Activated CD4-positive, alpha-beta T cell treated with anti-CD3 and anti-CD28 coated beads for 24 hours (primary cell): ENCODE results near the gene ERC2.

ENCODE experiments used
- DNase-seq, 2 donors: peaks; one replicate each; pipeline ENCODE4 v3.0.0-alpha.2; 2020; ENCODE audit warnings: low read depth in 2 of 2

ERC2 gene

DNA sequence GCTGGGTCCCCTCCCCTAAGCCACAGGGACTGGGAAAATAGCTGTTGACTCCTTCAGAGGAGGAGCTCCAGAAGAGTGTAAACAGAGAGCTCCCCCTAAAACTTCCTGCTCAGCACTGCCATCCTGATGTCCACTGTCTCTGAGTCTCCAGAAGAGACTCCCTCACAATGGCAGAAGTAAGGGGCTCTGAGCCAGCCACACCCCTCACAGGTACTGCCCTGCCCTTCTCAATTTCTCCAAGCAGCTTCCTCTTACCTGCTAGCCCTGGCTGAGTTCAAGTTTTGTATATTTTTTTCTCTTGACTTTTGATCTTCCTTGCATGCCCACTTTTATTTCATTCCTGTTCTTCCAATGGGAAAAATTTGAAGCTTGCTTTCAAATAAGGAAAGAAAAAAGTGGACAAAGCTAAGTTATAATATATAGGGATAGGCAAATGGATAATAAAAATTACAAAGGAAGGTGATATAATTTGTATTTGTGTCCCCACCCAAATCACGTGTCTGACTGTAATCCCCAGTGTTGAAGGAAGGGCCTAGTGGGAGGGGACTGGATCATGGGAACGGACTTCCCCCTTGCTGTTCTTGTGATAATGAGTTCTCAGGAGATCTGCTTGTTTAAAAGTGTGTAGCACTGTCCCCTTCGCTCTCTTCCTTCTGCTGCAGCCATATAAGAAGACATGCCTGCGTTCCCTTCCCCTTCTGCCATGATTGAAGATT is 539.0 kb downstream of the ERC2 start:
- DNase-seq, result no peak

DNA sequence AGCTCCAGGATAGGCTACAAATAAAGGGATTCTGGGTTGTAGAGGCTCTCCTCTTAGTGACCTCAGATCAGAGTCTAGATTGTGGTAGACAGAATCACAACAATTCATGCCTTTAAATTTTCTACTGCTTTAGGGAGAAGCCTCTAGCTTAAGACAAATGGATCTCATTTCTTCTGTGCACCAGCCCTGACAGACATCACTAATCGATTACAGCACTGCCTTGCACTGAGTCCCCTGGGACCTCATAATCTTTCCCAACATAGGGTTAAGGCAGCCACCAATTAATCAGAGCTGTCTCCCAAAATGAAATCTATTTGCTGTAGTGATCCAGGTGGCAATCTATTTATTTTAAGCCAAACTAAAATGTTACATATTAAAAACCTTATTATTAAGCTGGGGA is 544.6 kb downstream of the ERC2 start:
- no peak for DNase-seq

DNA sequence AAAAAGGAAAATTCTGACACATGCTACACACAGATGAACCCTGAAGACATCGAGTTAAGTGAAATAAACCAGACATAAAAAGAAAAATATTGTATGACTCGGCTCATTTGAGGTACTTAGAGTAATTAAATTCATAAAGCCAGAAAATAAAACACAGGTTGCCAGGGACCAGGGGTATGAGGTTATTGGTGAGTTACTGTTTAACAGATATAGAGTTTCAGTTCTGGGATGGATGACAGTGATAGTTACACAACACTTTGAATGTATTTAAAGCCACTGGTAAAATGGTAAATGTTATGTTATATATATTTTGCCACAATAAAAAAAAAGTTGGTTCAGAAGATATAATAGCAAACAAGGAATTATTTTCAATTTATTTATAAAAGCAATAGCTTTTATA is 545.1 kb downstream of the ERC2 start:
- no peak for DNase-seq

DNA sequence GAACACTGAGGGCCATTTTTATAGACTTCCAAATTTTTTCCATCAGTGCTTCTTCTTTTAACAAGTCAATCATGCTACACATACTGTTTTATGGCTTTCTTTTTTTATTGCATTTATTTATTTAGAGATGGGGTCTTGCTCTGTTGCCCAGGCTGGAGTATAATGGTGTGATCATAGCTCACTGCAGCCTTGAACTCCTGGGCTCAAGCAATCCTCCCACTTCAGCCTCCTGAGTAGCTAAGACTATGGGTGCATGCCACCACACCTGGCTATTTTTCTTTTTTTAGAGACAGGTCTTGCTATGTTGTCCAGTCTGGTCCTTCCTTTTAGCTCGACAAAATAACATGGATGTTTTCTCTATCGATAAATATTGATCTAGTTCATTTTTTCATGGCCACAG is 555.4 kb downstream of the ERC2 start:
- DNase-seq, result no peak

DNA sequence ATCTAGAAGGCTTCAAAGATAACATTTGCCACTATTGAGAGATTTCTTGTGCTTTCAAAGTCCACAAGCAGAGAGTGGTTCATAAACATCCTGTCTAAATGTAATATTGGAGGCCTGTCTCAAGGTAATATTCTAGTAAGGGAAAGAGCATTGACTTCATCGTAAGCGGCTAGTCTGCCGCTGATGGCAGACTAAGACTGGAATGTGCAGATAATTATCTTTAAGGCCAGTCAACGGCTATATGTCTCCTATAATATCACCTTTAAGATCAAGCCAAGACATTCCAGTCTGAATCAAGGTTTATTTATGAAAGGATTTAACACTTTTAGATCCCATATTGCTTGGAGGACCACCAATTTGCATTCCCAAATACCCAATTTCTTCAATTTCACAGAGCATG is 557.0 kb downstream of the ERC2 start:
- DNase-seq, result no peak

DNA sequence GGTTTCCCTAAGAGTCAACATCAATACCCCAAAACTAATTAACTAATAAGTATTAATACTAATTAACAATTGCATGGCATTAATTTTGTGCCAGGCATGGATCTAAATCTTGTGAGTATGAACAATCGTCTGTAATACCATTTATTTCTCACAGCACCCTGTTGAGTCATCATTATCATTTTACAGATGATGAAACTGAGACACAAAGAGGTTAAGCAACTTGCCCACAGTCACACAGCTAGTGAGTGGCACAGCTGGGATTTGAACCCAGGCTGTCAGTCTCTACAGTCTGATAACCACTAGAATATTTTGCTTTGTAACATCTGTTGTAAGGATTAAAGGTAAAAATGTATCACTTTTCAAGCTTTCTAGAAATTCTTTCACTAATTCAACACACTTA is 557.7 kb downstream of the ERC2 start:
- DNase-seq, result no peak

DNA sequence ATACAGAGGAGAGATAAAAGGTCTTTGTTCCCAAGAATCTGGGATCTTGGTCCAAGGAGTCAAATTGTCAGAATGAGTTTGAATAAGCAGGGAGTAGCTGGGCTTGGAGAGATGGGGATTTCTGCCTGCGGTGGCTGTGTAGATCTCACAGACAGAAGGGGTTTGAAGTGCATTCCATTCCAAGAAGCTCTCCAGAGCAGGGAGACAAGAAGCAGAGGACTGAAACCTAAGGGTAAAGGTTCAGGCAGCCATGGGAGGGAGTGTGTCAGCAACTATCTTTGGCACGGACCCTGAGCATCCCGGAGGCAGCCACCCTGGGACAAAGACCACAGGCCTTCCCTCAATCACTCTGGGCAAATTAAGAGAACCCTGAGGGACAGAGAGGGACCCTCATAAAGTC is 558.9 kb downstream of the ERC2 start:
- DNase-seq, result no peak

DNA sequence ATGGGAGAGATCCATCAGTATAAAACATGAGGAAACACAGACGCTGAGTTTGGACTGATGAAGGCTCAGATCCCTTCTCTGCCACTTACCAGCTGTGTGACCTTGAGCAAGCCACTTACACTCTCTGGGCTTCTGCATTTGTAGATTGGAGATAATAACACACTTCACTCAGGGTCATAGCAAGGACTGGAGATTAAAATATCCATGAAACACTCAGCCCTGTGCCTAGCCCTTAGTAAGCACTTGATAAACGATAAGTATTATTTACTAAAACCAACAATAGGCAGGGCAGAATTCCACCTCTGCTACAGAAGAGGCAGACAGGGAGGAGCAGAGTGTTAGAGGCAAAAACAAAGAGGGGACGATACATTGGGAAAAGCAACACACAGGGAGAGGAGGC is 560.7 kb downstream of the ERC2 start:
- DNase-seq, result no peak

DNA sequence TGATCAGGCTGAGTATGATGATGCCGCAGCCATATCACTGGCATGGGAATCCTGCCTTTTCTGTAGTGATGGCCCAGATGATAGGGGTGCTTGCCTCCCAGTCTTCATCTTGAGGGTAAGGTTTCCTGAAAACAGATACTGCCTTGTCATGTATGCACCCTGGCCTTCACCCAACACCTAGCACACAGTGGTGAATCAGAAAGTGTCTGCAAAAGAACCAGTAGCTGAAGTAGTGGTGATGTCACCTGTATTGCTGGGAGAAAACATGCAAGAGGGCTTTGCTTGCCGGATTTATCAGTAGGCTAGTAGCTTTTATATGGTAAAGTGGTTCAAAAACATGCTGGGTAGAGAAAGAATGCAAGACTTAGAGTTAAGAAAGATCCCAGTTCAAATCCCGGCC is 561.4 kb downstream of the ERC2 start:
- no peak for DNase-seq

DNA sequence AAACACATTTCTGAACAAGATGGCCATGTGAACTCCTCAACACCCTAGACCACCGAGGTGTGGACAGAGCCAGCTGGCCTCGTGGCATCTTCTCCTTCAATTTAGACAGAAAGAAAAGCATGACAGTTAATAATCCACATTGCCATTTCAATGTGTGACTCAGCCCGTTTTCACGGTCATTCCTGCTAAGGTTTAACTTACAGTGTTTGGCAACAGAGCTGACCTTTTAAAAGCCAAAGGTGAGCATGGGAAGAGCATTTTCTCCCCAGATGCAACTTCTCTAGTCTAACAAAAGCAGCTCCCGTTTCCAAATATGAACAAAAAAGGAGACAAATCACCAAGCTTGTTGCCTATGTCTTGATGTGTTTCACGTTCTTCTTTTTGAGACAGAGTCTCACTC is 563.6 kb downstream of the ERC2 start:
- no peak for DNase-seq

DNA sequence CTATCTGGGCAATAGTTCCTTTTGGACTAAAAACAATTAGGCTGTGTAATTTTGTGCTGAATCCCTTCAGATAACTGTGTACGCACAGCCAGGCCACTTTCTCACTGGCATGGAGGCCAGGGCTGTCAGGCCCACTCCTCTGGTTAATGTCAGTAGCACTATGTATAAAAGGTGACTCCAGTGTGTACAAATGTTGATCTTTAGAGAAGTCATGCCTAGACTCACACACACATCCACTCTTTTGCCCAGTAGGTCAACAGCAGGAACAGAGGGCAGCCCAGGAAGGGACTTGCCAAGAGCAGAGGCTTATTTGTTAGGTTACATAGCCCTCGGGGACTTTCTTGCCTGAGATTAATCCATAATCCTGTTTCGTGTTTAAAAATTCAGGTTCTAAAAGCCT is 564.6 kb downstream of the ERC2 start:
- no peak for DNase-seq

DNA sequence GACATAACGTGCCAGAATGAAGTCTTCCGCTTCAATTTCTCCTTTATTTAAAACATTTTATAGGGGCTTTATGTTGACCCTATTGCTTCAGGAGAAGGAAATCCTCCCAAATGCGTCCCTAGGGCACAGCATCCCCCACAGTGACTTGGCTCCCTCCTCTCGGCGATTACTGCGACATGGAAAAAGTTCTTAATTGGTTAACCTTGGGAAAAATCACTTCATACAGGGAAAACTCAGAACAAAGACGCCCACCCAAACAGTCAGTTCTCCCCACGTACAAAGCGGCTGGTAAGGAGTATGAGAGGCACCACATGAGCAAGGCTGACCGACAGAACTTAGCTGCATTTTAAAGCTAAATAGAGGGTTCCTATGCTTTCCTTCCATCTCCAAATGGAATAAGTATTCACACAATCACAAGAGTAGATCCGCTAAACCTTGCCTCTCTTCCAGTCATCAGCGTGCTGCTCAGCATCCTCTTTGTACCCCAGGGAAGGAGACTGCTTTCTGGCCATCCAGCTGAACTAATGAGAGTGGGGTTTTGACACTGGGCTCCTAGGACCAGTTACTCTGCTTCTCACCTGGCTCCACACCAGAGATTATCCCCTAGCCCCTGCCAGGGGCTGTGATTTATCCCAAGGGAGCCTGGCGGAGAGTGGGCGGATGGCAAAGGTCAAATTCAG is 565.9 kb downstream of the ERC2 start:
- no peak for DNase-seq

DNA sequence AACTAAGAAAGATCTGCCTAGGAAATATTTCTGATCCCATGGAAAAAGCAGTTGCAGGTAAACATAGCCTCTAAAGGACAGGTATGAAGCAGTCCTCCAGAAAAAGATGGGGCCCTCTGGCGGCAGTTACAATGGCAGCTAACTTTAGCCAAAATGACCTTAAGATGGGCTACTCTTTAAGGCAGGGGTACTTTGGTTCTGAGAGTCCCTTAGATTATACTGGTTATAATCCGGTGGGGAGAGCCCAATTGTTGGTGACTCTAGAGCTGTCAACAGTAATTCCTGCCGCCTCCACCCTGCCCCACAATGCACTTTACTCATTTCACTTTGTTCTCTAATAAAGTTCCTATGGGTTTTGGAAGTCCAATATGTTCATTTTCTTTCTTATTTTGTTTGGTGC is 568.4 kb downstream of the ERC2 start:
- no peak for DNase-seq

DNA sequence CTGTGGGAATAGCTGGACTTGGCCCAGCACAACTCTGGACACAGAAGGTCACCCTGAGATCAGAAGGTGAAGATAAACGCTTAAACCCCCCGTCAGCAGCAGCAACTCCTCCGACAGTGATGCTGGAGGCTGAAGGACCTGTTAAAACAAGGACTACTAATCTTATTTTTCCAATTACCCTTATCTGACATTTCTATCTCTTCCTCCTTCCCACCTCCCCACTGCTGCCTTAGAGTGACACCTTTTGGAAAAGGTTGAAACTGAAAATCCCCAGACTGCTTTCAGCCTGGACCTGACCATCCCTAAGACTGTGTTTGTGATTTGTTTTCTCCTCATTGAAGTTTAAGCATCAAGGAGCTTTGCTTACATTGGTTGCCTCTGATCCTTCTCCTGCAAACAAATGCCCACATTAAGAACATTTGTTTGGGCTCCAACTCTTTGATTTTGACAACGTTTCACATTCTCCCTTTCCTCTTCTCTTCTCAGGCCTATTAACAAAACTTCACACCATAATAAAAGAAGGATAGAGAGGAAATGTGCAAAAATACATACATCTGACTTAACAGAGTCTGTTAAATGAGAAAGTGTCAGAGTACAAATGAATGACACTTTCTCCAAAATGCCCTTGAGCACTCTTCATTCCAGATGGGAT is 570.6 kb downstream of the ERC2 start:
- no peak for DNase-seq

DNA sequence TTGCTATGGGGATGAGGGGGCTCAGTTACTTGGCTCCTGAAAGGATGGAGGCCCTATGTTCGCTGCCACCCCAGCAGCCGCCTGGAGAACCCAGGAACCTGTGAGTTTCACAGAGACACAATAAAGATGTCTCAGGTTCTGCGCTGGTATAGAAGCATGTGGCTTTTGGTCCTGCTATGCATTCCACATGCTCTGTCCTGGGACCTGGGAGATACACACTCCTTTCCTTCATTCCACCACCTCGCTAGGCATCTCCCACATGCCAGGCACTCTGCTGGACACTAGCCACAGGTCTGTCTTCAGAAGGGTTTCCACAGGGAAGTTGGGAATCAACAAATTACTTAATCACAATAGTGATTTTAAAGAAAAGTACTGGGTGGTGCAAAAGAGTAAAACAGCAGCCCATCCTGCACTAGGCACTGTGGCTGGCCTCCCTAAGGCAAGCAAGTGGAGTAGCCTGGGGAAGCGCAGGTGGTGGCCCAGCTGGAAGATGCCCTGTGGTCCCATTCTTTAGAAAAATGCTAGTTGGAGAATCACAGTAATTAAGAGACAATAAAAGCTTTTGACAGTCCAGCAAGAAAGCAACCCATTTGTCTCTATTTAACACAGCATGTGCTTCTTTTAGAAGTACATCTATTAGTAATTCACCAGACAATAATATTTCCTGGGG is 572.2 kb downstream of the ERC2 start:
- no peak for DNase-seq

DNA sequence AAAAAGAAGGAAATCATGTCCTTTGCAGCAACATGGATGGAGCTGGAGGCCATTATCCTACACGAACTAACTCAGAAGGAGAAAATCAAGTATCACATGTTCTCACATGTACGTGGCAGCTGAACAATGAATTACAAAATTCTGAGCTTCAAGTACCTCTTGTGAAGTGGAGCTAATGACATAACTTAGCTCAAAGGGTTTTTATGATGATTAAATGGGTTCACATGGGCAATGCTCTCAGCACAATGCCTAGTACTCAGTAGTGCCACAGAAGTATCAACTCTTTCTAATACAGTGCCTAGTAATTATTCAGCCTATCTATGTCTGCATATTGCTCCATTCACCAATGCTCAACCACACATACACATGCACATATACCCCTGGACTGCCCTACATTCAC is 573.7 kb downstream of the ERC2 start:
- no peak for DNase-seq

DNA sequence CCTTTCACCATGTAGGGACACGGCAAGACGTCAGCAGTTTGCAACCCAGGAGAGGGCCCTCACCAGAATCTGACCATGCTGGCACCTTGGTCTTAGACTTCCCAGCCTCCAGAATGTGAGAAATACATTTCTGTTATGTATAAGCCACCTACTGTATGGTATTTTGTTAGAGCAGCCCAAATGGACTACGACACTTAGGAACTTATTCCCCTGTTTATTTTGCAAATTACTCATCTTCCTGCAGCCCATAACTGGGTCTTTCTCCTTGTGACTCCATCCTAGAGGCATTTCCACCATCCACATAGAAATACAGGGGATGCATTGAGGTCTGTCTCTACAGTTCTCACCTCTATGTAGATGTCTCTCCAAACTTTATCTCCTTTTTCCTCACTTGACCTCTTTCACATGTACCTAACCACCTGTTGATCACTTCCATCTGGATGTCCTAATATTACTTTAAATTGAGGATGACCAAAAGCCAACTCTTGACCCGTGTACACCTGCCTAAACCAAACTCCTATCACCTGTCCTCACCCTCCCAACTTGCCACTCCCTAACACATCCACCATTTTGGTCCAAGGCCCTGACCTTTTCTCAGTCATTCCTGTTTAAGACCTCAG is 575.1 kb downstream of the ERC2 start:
- no peak for DNase-seq

DNA sequence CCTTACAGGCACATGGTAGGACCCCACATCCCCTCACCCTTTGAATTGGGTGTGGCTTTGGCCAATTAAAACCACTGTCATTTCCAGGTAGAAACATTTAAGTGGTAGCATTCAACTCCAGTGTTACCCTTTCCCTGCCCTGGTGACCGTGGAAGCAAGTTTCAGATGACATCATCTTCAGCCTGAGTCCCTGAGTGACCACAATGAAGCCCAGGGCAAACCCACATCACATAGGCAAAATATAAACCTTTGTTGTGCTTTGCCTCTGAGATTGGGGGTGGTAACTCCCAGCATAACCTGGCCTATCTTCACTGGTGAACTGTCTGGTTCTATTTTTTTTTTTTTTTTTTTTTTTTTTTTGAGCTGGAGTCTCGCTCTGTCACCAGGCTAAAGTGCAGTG is 577.2 kb downstream of the ERC2 start:
- DNase-seq, result no peak

DNA sequence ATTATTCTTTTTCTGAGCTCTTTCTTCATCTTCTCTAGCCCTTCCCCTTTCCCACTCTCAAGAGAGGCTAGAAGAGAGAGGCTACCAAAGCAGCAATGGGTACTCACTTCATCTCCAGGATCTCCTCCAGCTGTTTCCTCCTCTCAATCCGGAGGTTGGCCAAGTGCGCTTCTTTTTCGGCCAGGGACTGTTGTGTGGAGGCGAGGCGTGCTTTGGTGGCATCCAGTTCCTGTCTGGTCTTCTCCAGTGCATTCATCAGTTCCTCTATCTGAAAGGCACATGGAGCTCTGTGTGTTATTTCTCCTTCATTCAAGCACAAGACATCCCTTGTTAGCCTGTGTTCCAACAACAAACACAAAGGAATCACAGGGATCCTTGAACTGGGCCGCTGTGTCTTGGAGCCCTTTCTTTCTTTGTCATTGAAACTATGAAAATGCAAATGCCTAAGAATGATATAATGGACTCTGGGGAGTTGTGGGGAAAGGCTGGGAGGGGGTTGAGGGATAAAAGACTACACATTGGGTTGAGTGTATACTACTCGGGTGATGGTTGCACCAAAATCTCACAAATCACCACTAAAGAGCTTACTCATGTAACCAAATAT is 579.9 kb downstream of the ERC2 start:
- no peak for DNase-seq

DNA sequence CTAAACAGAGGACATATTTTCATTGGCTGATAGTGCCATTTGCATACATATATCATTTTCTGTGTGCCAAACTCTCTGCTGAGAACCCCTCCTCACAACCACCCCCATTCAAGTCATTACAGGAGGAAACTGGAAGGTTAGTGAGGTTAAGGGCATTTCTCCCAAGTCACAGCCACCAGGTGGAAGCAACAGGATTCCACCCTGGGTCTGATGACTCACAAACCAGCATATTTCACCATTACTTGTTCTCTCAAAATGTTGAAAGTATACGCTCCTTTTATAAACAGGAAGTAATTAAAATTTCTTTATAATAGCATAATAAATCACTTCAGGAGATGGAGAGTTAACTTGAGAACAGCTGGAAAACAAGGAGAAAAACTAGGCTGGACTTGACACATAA is 582.5 kb downstream of the ERC2 start:
- DNase-seq, result no peak

DNA sequence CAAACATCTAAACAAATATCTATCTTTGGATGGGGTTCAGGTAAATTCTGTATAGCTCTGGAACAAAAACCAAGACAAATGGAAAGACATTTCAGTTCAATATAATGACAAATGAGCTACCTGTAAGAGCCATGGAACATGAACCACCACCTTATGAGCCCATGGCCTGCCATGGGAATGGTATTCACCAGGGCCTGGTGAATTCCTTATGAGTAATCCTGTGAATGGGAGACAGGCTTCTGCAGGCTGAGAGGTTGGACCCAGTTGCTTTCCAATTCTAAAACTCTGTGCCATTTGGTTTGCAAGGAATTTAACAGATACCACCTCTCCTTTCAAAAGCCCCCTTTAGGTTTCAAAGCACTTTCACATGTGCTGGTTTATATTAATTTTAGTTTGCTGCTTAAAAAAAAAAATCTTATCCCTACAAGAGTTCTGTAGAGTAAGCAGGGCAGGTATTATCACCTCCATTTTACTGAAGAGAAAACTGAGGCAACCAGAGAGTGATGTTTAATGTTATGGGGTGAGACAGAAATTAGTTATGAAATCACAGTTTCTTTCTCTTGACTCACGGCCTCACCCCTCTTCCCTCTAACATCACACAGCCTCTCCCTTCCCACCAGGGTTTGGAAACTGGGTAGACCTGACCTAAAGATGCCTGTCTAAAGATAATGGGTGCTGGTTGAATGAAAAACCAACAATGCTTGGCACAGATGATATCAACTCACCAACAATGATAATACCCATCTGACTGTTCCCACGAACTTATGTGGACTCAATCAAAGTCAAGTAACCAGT is 583.6 kb downstream of the ERC2 start:
- no peak for DNase-seq
